Left lobe of liver (tissue), 2 donors: ENCODE results near the gene GPD1. TPM values are rescaled to one million over a fixed set of nuclear protein-coding genes. Genes with fewer than 3 reads are reported as not detected.
"Not testable (repeated sequence)": the region's sequence is repeated elsewhere in the genome, so short reads cannot be mapped to it uniquely, and the experiment has no call there.

Experiments used
- ATAC-seq: fragments of 200-7000 bp; cut with Tn5 transposase; one replicate; pipeline ENCODE4 v1.9.1; 2020; ENCODE audit warnings: mild to moderate bottlenecking, moderate library complexity
- DNase-seq: peaks from one replicate; pipeline ENCODE4 v3.0.0-alpha.2; 2020; ENCODE audit warnings: low spot score
- total RNA-seq: library from RNA; stranded (reverse); gene quantifications from one replicate; pipeline ENCODE4 v1.2.1, GENCODE V29; 2021
- donor health status: DM: no; HTN: no; CAD: no; lungs with moderate emphysema.
- donor health status: DM: no; HTN: yes; CAD: no.

GPD1 gene
- total RNA-seq, 1 donor from 2014 or later: 129 TPM

DNA sequence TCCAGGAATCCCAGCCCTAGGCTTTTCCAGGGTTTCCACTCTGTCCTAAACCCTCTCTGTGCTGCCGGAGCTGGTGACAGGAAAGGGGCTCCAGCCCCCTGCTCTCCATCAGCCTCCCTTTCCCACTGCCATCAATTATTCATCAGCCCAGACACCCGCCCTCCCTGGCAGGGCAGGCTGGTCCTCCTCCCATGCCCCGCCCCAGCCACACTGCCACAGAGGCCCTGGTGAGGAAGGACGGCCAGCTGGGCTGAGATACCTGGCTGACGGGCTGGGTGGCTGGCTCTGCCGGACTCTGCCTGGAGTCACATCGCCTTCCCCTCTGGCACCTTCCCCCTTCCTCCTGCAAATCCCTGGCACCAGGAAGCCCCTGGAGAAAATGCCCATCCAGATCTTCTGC is 30.6 kb upstream of the GPD1 start:
- no peak for DNase-seq
- no peak for ATAC-seq

GRCh38 chr12:50073712-50074111 is 30.1 kb upstream of the GPD1 start:
- ATAC-seq (no peak), DNase-seq (no peak)

DNA sequence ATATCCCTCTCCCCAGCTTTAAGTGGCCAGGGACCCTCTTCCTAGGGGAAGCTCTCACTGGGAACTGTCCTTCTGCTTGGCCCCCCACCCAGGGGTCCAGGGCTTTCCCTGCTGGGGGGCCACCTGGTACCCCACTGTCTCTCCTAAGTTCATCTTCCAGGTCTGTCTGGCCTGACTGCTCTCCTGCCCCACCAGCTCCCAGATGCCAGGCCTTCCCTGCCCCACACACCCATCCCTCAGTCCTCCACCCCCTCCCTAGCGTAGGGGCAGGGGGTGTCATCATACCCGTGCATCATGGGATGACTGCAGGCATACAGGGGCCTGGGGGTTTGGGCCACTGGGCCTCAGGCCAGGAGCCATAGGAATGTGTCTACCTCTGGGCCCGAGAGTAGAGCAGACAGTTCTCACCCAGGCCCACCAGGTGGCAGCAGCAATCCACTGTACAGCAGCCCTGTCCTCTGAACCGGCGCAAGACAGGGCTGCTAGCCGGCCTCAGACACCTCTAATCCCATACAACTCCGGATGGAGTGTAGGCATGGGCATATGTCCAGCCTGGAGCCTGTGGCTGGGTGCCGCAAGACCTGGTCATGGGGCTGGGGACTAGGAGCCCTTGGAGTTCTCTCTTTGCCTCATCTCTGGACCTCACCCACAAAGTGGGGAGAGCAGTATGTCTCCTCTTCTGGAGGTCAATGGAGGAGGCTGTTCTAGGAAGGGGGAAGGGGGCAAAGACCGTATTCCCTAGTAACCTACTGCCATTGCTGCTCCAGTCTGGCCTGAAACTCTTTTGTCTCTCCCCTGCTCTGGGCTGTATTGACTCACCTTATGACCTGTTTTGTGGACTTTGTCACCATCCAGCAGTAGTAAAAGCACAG is 28.6 kb upstream of the GPD1 start:
- ATAC-seq: peak; percentile 95
- peak; percentile 89 for DNase-seq

DNA sequence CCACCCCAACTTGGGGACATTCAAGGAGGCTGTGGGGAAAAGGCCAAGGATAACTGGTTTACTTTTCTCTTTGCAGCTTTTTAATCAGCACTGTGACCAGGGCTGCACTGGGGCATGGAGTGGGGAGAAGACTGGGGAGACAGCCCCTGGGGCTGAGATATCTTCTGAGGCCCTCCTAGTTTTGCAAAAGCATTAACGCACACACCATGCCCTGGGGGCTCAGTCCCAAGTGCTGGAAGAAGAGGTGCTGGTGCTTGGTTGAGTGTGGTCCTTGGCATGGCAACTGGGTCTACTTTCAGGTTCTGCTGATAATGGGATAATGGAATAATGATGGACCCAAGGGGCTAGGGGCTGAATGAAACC is 28.0 kb upstream of the GPD1 start:
- DNase-seq (no peak), ATAC-seq (no peak)

- DNase-seq: no peak
- ATAC-seq: no peak
Observed at GRCh38 chr12:50077099-50077498, 26.7 kb upstream of the GPD1 start.

GRCh38 chr12:50078281-50078680 is 25.5 kb upstream of the GPD1 start:
- no peak for DNase-seq

GRCh38 chr12:50079771-50080170 is 24.0 kb upstream of the GPD1 start:
- ATAC-seq: no peak

More at GRCh38 chr12:50078281-50078680, 25.5 kb upstream of the GPD1 start:
- no peak for ATAC-seq

GRCh38 chr12:50081096-50081808 is 22.6 kb upstream of the GPD1 start:
- DNase-seq (no peak), ATAC-seq (no peak)

More at GRCh38 chr12:50079771-50080170, 24.0 kb upstream of the GPD1 start:
- no peak for DNase-seq

- no peak for DNase-seq
- ATAC-seq: no peak
Observed at GRCh38 chr12:50082644-50083043, 21.2 kb upstream of the GPD1 start.

DNA sequence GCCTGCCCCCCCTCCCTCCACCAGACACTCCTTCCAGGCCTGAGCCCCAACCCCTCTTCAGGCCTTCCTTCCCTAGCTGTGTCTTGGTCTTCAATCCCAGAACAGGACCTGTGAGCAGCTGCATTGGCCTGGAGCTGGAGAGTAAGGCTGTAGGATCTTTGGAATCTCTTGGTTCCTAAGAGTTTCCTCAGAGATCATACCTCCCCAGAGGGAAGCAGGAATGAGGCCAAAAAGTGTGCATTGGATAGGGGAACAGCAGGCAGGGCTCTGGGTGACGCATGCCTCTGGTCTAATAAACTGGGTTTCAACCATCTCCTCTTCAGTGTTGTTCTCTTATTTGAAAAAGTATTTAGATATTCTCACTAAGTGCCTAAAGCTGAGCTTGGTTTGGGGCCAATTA is 20.5 kb upstream of the GPD1 start:
- DNase-seq: no peak
- no peak for ATAC-seq

DNA sequence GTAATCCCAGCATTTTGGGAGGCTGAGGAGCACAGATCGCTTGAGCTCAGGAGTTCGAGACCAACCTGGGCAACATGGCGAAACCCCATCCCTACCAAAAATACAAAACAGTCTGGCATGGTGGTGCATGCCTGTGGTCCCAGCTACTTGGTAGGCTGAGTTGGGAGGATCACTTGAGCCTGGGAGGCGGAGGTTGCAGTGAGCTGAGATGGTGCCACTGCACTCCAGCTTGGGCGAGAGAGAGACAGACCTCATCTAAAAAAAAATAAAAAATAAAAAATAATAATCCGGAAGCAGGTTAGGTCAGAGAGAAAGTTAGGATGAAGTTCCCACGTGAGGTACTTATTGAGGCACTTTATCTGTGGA is 19.4 kb upstream of the GPD1 start:
- ATAC-seq, DNase-seq: not testable (repeated sequence)

- DNase-seq: peak; percentile 91
- ATAC-seq: peak; percentile 93
Observed at GRCh38 chr12:50084775-50085614, 18.8 kb upstream of the GPD1 start, which contains the start of gene SMARCD1. Gene SMARCD1 (plus strand): TSS chr12:50085342. CDS start chr12:50085370, 28 bp downstream.

GRCh38 chr12:50085615-50086072 is 18.2 kb upstream of the GPD1 start:
- ATAC-seq: no peak
- no peak for DNase-seq

GRCh38 chr12:50086148-50086547 is 17.7 kb upstream of the GPD1 start:
- ATAC-seq (no peak), DNase-seq (no peak)

- ATAC-seq: no peak
- DNase-seq: no peak
Observed at GRCh38 chr12:50087151-50087550, 16.7 kb upstream of the GPD1 start.

- no peak for DNase-seq
- ATAC-seq: no peak
Observed at GRCh38 chr12:50087995-50088394, 15.8 kb upstream of the GPD1 start.

DNA sequence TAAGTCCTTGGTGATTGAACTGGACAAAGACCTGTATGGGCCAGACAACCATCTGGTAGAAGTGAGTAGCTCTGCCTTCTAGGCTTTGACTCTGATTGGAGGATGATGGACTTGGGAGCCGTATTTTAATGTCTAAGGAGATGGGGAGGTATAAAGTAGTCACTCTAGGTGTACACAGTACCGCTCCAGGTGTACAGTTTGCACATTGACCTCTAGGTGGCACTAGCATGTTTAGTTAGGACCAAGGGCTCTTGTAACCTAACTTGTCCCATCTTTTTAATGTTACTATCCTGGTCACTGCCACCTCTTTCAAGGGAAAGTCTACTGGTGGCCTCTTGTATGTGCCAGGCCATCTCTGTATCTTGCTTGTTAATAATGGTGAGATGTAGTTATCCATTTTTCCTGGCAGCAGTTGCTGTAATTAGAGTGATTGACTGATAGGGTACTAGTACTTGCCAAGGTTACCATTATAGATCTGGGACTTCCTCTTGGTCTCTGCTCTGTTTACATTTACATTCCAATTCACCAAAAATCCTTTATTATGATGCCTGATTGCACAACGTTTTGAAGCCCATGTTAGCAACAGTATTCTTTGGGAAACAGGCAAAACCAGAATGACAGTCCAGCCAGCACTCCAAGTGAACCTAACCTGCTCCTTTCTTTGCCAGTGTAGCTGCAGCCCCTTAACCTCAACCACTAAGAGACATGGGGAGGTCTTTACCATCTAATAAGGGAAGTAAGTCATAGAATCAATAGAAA is 15.1 kb upstream of the GPD1 start:
- peak; percentile 58 for ATAC-seq
- DNase-seq: no peak

- ATAC-seq: no peak
- no peak for DNase-seq
Observed at GRCh38 chr12:50089730-50090129, 14.1 kb upstream of the GPD1 start.

- ATAC-seq: no peak
- no peak for DNase-seq
Observed at GRCh38 chr12:50090391-50090790, 13.4 kb upstream of the GPD1 start.

- ATAC-seq: no peak
- no peak for DNase-seq
Observed at GRCh38 chr12:50097952-50098351, 5.9 kb upstream of the GPD1 start.
